Neural cell (in vitro differentiated cells): Measurements from ENCODE around the gene MRE11. TPM values are rescaled to one million over a fixed set of nuclear protein-coding genes. Genes with fewer than 3 reads are reported as not detected.

Source experiments
- H2AFZ ChIP-seq: fragments of 200-600, 300-800 bp; sonication (generic), shearing (Covaris generic); 2 replicates; pipeline ENCODE4 v1.6.0; 2014; ENCODE audit warnings: low read depth, mild to moderate bottlenecking, antibody characterized with exemption, low read length, moderate library complexity
- H3F3A ChIP-seq: fragments of 200-600 bp; shearing (Covaris generic); 2 replicates; pipeline ENCODE4 v1.6.1; 2016; ENCODE audit warnings: mild to moderate bottlenecking, moderate library complexity, mixed read lengths, antibody characterized with exemption, low read length; ENCODE audit not compliant: insufficient read depth, poor library complexity, severe bottlenecking
- H3K27ac ChIP-seq: fragments of 200-600, 300-800 bp; sonication (generic), shearing (Covaris generic); 2 replicates; pipeline ENCODE4 v1.5.1; 2014; ENCODE audit warnings: mild to moderate bottlenecking, low read length, moderate library complexity
- H3K27me3 ChIP-seq: fragments of 300-800, 200-600 bp; sonication (generic), shearing (Covaris generic); 2 replicates; pipeline ENCODE4 v1.6.0; 2014; ENCODE audit warnings: mild to moderate bottlenecking, low read depth, low read length, moderate library complexity; ENCODE audit not compliant: insufficient read depth
- H3K36me3 ChIP-seq: fragments of 300-800, 200-600 bp; sonication (generic), shearing (Covaris generic); 2 replicates; pipeline ENCODE4 v1.5.1; 2014; ENCODE audit warnings: mild to moderate bottlenecking, antibody characterized with exemption, low read length, moderate library complexity; ENCODE audit not compliant: insufficient read depth
- H3K4me2 ChIP-seq: fragments of 300-800, 200-600 bp; sonication (generic), shearing (Covaris generic); 2 replicates; pipeline ENCODE4 v1.6.0; 2014; ENCODE audit warnings: mild to moderate bottlenecking, low read length
- H3K4me3 ChIP-seq: fragments of 300-800, 200-600 bp; sonication (generic), shearing (Covaris generic); 2 replicates; pipeline ENCODE4 v1.5.1; 2014; ENCODE audit warnings: mild to moderate bottlenecking, low read length, moderate library complexity
- H3K79me2 ChIP-seq: fragments of 200-600 bp; shearing (Covaris generic); replicated peaks from 2 replicates; pipeline ENCODE4 v1.6.0; 2014; ENCODE audit warnings: mild to moderate bottlenecking, low read length, moderate library complexity; ENCODE audit not compliant: insufficient read depth
- H3K9ac ChIP-seq: fragments of 300-800, 200-600 bp; sonication (generic), shearing (Covaris generic); 2 replicates; pipeline ENCODE4 v1.6.1; 2016; ENCODE audit warnings: mild to moderate bottlenecking, low read length, mixed read lengths
- H3K9me2 ChIP-seq: fragments of 200-600 bp; shearing (Covaris generic); 2 replicates; pipeline ENCODE4 v1.6.1; 2016; ENCODE audit warnings: mild to moderate bottlenecking, low read length, mixed read lengths; ENCODE audit not compliant: insufficient read depth
- H3K9me3 ChIP-seq: fragments of 200-600, 300-800 bp; sonication (generic), shearing (Covaris generic); 2 replicates; pipeline ENCODE4 v1.6.1; 2016; ENCODE audit warnings: mild to moderate bottlenecking, mixed run types, low read length, moderate library complexity, mixed read lengths
- H4K20me1 ChIP-seq: fragments of 200-600 bp; shearing (Covaris generic); 2 replicates; pipeline ENCODE4 v1.6.1; 2016; ENCODE audit warnings: mild to moderate bottlenecking, mixed run types; ENCODE audit not compliant: insufficient read depth
- CTCF ChIP-seq: fragments of 450-650 bp; IDR thresholded peaks from 2 replicates; pipeline ENCODE4 v1.5.1; 2014; ENCODE audit warnings: antibody characterized with exemption, mild to moderate bottlenecking, moderate library complexity; ENCODE audit not compliant: poor library complexity, severe bottlenecking
- EP300 ChIP-seq: fragments of 450-650 bp; conservative IDR thresholded peaks from 2 replicates; pipeline ENCODE4 v1.6.1; 2014; ENCODE audit warnings: antibody characterized with exemption, mild to moderate bottlenecking, moderate library complexity; ENCODE audit not compliant: poor library complexity, severe bottlenecking
- EZH2 ChIP-seq: fragments of 200-600, 300-800 bp; shearing (Covaris generic), sonication (generic); IDR thresholded peaks from 2 replicates; pipeline ENCODE4 v1.6.1; 2014; ENCODE audit warnings: antibody characterized with exemption, low read length, borderline replicate concordance, mild to moderate bottlenecking; ENCODE audit not compliant: insufficient read depth, poor library complexity, severe bottlenecking
- MXI1 ChIP-seq: fragments of 450-650 bp; conservative IDR thresholded peaks from 2 replicates; pipeline ENCODE4 v1.6.1; 2014; ENCODE audit warnings: antibody characterized with exemption, mild to moderate bottlenecking; ENCODE audit not compliant: poor library complexity, severe bottlenecking
- POLR2AphosphoS5 ChIP-seq: IDR thresholded peaks from 2 replicates; pipeline ENCODE4 v1.6.1; 2012
- RAD21 ChIP-seq: fragments of 450-650 bp; conservative IDR thresholded peaks from 2 replicates; pipeline ENCODE4 v1.6.1; 2014; ENCODE audit warnings: antibody characterized with exemption, mild to moderate bottlenecking, moderate library complexity
- REST ChIP-seq: IDR thresholded peaks from 2 replicates; pipeline ENCODE4 v1.6.1; 2012; ENCODE audit warnings: borderline replicate concordance
- SMC3 ChIP-seq: fragments of 450-650 bp; conservative IDR thresholded peaks from 2 replicates; pipeline ENCODE4 v1.6.1; 2014; ENCODE audit warnings: antibody characterized with exemption, mild to moderate bottlenecking, moderate library complexity; ENCODE audit not compliant: poor library complexity
- TAF1 ChIP-seq: IDR thresholded peaks from 2 replicates; pipeline ENCODE4 v1.6.1; 2012; ENCODE audit warnings: low read depth
- polyA plus RNA-seq: library from polyadenylated mRNA; depleted of rRNA; stranded (reverse); fragments of >200 nt; gene quantifications from 2 replicates; pipeline ENCODE4 v1.2.3, GENCODE V29; 2014

The MRE11 gene
- polyA plus RNA-seq, 1 donor from 2014 or later = 5.1 TPM

GRCh38 chr11:94445641-94446040, 48.0 kb downstream of the MRE11 start:
- no peak overlapping the region for H3K27ac ChIP-seq
- no peak overlapping the region for H2AFZ ChIP-seq
- no peaks in the 10 kb centered on the region for H3K9me2 ChIP-seq
- H3K36me3 ChIP-seq = no peaks in the 10 kb centered on the region
- H3K9me3 ChIP-seq = no peaks in the 10 kb centered on the region
- no peaks in the 10 kb centered on the region for H3K27me3 ChIP-seq
- no peaks in the 10 kb centered on the region for H3F3A ChIP-seq
- no peaks in the 10 kb centered on the region for H4K20me1 ChIP-seq
- no peak overlapping the region for H3K4me2 ChIP-seq
- no peak overlapping the region for H3K9ac ChIP-seq
- no peaks in the 10 kb centered on the region for H3K79me2 ChIP-seq
- no peak overlapping the region for H3K4me3 ChIP-seq
- TF ChIP-seq MXI1 (no peak), EZH2 (no peak), TAF1 (no peak), EP300 (no peak), REST (no peak), CTCF (no peak), POLR2AphosphoS5 (no peak), RAD21 (no peak), SMC3 (no peak)

- Histone ChIP-seq H3K9me3 (no peaks in the 10 kb centered on the region), H3K4me3 (no peak overlapping the region), H3K36me3 (peaks cover 8% of the 10 kb centered on the region), H3K9ac (no peak overlapping the region), H3K4me2 (no peak overlapping the region), H3K27me3 (no peaks in the 10 kb centered on the region), H2AFZ (no peak overlapping the region), H3K79me2 (no peaks in the 10 kb centered on the region), H3K9me2 (no peaks in the 10 kb centered on the region), H3K27ac (no peak overlapping the region), H3F3A (no peaks in the 10 kb centered on the region), H4K20me1 (no peaks in the 10 kb centered on the region)
- no peak for TF ChIP-seq MXI1
- no peak for TF ChIP-seq EP300
- TF ChIP-seq SMC3 = no peak
- TF ChIP-seq CTCF = no peak
- TF ChIP-seq EZH2 = no peak
- no peak for TF ChIP-seq RAD21
- TF ChIP-seq POLR2AphosphoS5 = no peak
- TF ChIP-seq TAF1 = no peak
- no peak for TF ChIP-seq REST
Observed at GRCh38 chr11:94433049-94433448, 60.6 kb downstream of the MRE11 start.
